ENCODE data around the gene RORC. TPM values are rescaled to one million over a fixed set of nuclear protein-coding genes. Genes with fewer than 3 reads are reported as not detected.
"Not testable (repeated sequence)": the region's sequence is repeated elsewhere in the genome, so short reads cannot be mapped to it uniquely, and the experiment has no call there.

Gene RORC
- polyA plus RNA-seq (2013, experiment 1 of 2): 0.15 TPM
- 0.32 TPM for polyA plus RNA-seq (2013, experiment 2 of 2)

DNA sequence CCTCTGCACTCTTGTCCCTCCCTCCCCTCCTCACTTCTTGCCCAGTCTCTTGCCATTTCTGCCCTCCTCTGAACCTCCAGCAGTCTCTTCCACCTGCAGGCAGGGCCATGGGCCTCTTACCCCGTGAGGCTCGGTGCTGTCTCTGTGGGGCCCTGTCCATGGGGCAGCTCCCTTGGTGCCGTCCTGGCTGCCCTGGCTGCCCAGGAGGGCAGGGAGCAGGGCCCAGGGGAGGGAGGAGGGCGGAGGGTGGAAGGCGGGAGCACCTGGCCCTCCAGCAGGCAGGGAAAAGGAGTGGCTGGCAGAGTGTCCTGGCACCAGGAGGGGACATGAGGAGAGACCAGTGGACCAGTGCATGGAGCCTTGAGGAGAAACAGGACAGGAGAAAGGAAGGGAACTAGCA lies at the start of gene RORC:
Gene RORC (minus strand): TSS at position 198 of the 400 bp plus-strand sequence. CDS start 38 bp downstream, at position 160.
- Histone ChIP-seq H3K4me3 (ENCODE audit: low read length) (no peak within 1 kb of the TSS), H3K9ac (ENCODE audit: low read depth, low read length) (no peak within 1 kb of the TSS), H3K4me1 (ENCODE audit: insufficient read depth, low read length) (peaks cover 15% of the 10 kb centered on the region), H3K9me3 (ENCODE audit: insufficient read depth, low read depth, low read length) (no peaks in the 10 kb centered on the region), H3K27me3 (ENCODE audit: insufficient read depth, low read length) (peaks cover 1% of the 10 kb centered on the region), H3K36me3 (ENCODE audit: insufficient read depth, low read length) (no peaks in the 10 kb centered on the region), H3K27ac (ENCODE audit: low read depth, low read length) (no peak within 1 kb of the TSS)
- 83% methylated on average over 5 of the region's 5 CpGs for WGBS

DNA sequence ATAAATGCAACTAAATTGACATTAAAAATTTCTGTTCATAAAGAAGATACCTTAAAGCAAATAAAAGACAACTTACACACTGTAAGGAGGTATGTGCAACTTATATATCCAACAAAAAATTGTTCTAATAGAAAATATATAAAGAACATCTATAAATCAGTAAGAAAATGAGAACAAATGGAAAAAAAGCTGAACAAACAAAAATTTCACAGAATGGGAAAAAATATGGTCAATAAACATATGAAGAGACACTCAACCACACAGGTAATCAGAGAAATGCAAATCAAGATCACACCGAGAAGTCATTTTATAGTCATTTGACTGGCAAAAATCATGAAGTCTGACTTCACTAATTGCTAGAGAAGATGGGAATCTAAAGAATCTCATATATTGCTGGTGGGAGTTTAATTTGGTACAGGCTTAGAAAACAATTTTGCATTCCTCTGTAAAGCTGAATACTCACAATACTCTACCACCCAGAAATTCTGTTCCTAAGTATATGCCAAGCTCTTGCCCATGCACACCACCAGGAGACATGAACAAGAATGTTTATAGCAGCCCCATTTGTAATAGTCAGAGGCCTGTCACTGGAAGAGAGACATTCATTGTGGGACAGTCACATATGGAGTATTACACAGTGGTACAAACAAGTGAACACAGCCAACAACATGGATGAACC lies 44.0 kb upstream of the RORC start:
- no peaks in the 10 kb centered on the region for H3K36me3 ChIP-seq (ENCODE audit: insufficient read depth, low read length)
- no peak overlapping the region for H3K27ac ChIP-seq (ENCODE audit: low read depth, low read length)
- no peak overlapping the region for H3K9ac ChIP-seq (ENCODE audit: low read depth, low read length)
- H3K4me3 ChIP-seq (ENCODE audit: low read length): no peak overlapping the region
- H3K9me3 ChIP-seq (ENCODE audit: insufficient read depth, low read depth, low read length): no peaks in the 10 kb centered on the region
- WGBS: 100% methylated on average over 1 of the region's 1 CpG
- peaks cover 8% of the 10 kb centered on the region; the same call in 1 of the 2 replicates for H3K4me1 ChIP-seq (ENCODE audit: insufficient read depth, low read length)
- H3K27me3 ChIP-seq (ENCODE audit: insufficient read depth, low read length): no peaks in the 10 kb centered on the region

DNA sequence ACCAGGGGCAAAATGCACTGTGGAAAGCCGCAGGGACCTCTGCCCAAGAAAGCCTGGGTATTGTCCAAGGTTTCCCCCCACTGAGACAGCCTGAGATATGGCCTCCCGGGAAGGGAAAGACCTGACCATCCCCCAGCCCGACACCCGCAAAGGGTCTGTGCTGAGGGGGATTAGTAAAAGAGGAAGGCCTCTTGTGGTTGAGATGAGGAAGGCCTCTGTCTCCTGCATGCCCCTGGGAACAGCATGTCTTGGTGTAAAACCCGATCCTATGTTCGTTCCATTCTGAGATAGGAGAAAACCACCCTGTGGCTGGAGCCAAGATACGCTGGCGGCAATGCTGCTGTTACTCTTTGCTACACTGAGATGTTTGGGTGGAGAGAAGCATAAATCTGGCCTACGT lies 41.2 kb upstream of the RORC start:
- H3K27me3 ChIP-seq (ENCODE audit: insufficient read depth, low read length); H3K36me3 ChIP-seq (ENCODE audit: insufficient read depth, low read length); H3K4me1 ChIP-seq (ENCODE audit: insufficient read depth, low read length); H3K9ac ChIP-seq (ENCODE audit: low read depth, low read length); H3K27ac ChIP-seq (ENCODE audit: low read depth, low read length); H3K9me3 ChIP-seq (ENCODE audit: insufficient read depth, low read depth, low read length); H3K4me3 ChIP-seq (ENCODE audit: low read length): not testable (repeated sequence)
- 57% methylated on average over 8 of the region's 9 CpGs for WGBS

DNA sequence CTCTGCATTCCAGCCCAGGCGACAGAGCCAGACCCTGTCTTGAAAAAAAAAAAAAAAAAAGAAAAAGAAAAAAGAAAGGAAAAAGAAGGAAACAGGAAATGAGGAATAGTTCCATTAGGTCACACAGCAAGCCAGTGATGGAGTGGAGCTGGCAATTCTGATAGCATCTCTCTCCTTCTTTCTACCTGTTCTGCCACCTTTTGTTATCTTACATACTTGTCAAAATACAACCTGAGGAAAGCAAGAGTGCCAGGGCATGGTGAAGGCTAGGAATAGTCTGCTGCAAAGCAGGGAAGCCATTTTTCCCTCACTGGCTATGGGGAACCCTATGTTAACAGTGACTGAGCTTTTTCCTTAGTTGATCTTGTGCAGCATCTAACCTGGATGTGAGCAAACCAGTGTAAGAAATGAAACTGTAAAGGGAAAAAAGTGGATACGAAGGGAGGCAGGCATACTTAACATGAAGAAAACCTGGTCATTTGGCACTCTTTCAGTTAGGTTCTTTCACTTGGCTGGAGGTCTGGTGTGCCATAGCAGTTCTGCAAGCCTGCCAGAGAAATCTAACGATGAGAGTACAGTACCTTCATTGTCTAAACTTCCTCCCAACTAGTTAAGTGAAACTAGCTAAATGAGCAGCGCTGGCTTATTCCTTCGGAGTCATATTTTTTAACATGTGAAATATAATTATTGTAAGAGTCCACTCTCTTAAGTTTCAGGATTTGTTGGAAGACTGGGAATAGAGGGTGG lies 39.9 kb upstream of the RORC start:
- H3K36me3 ChIP-seq (ENCODE audit: insufficient read depth, low read length): no peaks in the 10 kb centered on the region
- H3K27me3 ChIP-seq (ENCODE audit: insufficient read depth, low read length): peaks cover 3% of the 10 kb centered on the region; the same call in 1 of the 2 replicates
- 88% methylated on average over 3 of the region's 5 CpGs for WGBS
- H3K9ac ChIP-seq (ENCODE audit: low read depth, low read length): no peak overlapping the region
- H3K4me1 ChIP-seq (ENCODE audit: insufficient read depth, low read length): peaks cover 8% of the 10 kb centered on the region; the same call in 1 of the 2 replicates
- no peaks in the 10 kb centered on the region for H3K9me3 ChIP-seq (ENCODE audit: insufficient read depth, low read depth, low read length)
- no peak overlapping the region for H3K4me3 ChIP-seq (ENCODE audit: low read length)
- H3K27ac ChIP-seq (ENCODE audit: low read depth, low read length): no peak overlapping the region

DNA sequence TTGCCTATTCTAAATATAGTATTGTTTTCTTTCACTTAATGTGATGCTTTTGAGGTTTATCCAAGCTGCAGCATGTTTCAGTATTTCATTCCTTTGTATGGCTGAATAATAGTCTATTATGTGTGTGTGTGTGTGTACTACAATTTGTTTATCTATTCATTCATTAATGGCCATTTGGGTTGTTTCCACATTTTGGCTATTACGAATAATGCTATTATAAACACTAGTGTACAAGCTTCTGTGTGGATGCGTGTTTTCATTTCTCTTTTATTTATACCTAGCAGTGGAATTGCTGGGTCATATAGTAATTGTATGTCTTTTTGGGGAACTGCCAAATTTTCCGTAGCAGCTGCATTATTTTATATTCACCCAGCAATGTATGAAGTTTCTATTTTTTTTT lies 36.9 kb upstream of the RORC start:
- Histone ChIP-seq H3K9ac (ENCODE audit: low read depth, low read length) (no peak overlapping the region), H3K36me3 (ENCODE audit: insufficient read depth, low read length) (no peaks in the 10 kb centered on the region), H3K4me3 (ENCODE audit: low read length) (no peak overlapping the region), H3K4me1 (ENCODE audit: insufficient read depth, low read length) (peaks cover 8% of the 10 kb centered on the region; the same call in 1 of the 2 replicates), H3K27me3 (ENCODE audit: insufficient read depth, low read length) (peaks cover 21% of the 10 kb centered on the region), H3K9me3 (ENCODE audit: insufficient read depth, low read depth, low read length) (no peaks in the 10 kb centered on the region), H3K27ac (ENCODE audit: low read depth, low read length) (no peak overlapping the region)
- WGBS: no CpG with 5 or more reads among the region's 3 CpGs

DNA sequence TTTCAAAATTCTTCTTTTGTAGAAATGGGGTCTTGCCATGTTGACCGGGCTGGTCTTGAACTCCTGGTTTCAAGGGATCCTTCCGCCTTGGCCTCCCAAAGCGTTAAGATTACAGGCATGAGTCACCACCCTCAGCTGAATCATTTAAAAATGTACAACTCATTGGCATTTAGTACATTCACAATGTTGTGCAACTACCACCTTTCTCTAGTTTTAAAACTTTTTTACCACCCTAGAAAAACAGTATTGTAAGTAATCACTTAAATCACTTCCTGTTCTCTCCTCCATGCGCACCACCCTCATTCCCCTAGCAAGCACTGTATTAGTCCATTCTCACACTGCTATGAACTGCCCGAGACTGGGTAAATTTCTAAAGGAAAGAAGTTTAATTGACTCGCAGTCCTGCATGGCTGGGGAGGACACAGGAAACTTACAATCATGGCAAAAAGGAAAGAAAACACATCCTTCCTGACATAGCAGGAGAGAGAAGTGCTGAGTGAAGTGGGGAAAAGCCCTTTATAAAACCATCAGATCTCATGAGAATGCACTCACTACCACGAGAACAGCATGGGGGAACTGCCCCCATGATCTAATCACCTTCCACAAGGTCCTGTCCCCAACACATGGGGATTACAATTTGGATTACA lies 36.3 kb upstream of the RORC start:
- Histone ChIP-seq H3K4me3 (ENCODE audit: low read length) (no peak overlapping the region), H3K27ac (ENCODE audit: low read depth, low read length) (no peak overlapping the region)

DNA sequence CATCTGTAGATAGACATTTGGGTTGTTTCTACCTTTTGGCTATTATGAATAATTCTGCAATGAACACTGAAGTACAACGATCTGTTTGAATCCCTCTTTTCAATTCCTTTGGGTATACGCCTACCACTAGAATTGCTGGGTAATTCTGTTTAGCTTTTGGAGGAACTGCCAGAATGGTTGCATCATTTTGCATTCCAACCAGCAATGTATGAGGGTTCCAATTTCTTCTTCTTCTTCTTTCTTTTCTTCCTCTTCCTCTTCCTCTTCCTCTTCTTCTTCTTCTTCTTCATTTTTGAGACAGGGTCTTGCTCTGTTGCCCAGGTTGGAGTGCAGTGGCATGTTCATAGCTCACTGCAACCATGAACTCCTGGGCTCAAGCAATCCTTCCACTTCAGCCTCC lies 35.7 kb upstream of the RORC start:
- Histone ChIP-seq H3K4me1 (ENCODE audit: insufficient read depth, low read length) (peaks cover under 1% of the 10 kb centered on the region; the same call in 1 of the 2 replicates), H3K9ac (ENCODE audit: low read depth, low read length) (no peak overlapping the region), H3K27me3 (ENCODE audit: insufficient read depth, low read length) (peaks cover 31% of the 10 kb centered on the region), H3K36me3 (ENCODE audit: insufficient read depth, low read length) (no peaks in the 10 kb centered on the region), H3K9me3 (ENCODE audit: insufficient read depth, low read depth, low read length) (no peaks in the 10 kb centered on the region), H3K4me3 (ENCODE audit: low read length) (no peak overlapping the region), H3K27ac (ENCODE audit: low read depth, low read length) (no peak overlapping the region)
- 96% methylated on average over 2 of the region's 2 CpGs for whole genome bisulfite sequencing

More for the DNA sequence above, 36.3 kb upstream of the RORC start:
- H3K4me1 ChIP-seq (ENCODE audit: insufficient read depth, low read length): peaks cover 6% of the 10 kb centered on the region; the same call in 1 of the 2 replicates
- H3K27me3 ChIP-seq (ENCODE audit: insufficient read depth, low read length): peaks cover 26% of the 10 kb centered on the region
- WGBS: 89% methylated on average over 6 of the region's 7 CpGs
- no peak overlapping the region for H3K9ac ChIP-seq (ENCODE audit: low read depth, low read length)
- no peaks in the 10 kb centered on the region for H3K36me3 ChIP-seq (ENCODE audit: insufficient read depth, low read length)
- no peaks in the 10 kb centered on the region for H3K9me3 ChIP-seq (ENCODE audit: insufficient read depth, low read depth, low read length)

DNA sequence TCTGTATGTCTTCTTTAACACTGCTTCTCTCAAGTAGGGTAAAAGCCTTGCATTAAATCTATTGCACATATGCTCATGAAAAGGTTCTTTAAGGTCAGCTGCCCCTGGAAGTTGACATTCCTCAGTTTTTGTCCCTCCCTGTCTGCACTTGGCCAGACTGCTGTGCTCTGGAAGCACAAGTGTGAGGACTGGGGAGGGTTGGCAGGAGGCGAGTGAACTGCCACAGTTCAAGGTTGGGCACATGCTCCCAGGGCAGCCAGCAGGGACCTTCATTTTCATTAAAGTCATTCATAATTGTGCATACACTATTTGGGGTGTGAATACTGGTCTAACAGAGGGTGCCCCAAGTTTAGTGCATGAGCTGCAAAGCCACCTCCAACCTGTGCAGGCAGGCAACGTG lies 32.8 kb upstream of the RORC start:
- H3K9ac ChIP-seq (ENCODE audit: low read depth, low read length): no peak overlapping the region
- H3K4me1 ChIP-seq (ENCODE audit: insufficient read depth, low read length): peaks cover 18% of the 10 kb centered on the region
- H3K36me3 ChIP-seq (ENCODE audit: insufficient read depth, low read length): no peaks in the 10 kb centered on the region
- H3K27me3 ChIP-seq (ENCODE audit: insufficient read depth, low read length): peaks cover 59% of the 10 kb centered on the region
- WGBS: 42% methylated on average over 2 of the region's 2 CpGs
- no peak overlapping the region for H3K27ac ChIP-seq (ENCODE audit: low read depth, low read length)
- no peaks in the 10 kb centered on the region for H3K9me3 ChIP-seq (ENCODE audit: insufficient read depth, low read depth, low read length)
- H3K4me3 ChIP-seq (ENCODE audit: low read length): no peak overlapping the region

DNA sequence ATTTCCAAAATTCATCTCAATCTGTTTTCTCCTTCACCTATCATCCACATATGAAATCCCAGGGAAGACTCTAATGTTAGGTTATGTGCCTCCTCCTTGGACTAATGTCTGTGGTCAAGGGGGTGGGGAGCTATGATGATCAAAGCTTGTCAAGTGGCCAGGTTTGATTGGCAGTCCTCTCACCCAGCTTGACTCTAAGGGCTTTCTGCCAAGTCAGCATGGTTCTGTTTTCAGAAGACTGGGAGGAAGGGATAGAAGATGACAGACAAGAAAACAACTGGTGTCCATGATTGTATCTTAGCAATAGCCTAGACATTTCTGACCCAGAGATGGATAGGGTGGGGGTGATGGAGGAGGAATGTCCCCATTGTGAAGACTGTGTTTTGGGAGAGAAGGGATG lies 31.0 kb upstream of the RORC start:
- H3K36me3 ChIP-seq (ENCODE audit: insufficient read depth, low read length): no peaks in the 10 kb centered on the region
- H3K9ac ChIP-seq (ENCODE audit: low read depth, low read length): no peak overlapping the region
- no peak overlapping the region for H3K4me3 ChIP-seq (ENCODE audit: low read length)
- no peaks in the 10 kb centered on the region for H3K9me3 ChIP-seq (ENCODE audit: insufficient read depth, low read depth, low read length)
- H3K27me3 ChIP-seq (ENCODE audit: insufficient read depth, low read length): peaks cover 77% of the 10 kb centered on the region
- peaks cover 18% of the 10 kb centered on the region for H3K4me1 ChIP-seq (ENCODE audit: insufficient read depth, low read length)
- H3K27ac ChIP-seq (ENCODE audit: low read depth, low read length): no peak overlapping the region

DNA sequence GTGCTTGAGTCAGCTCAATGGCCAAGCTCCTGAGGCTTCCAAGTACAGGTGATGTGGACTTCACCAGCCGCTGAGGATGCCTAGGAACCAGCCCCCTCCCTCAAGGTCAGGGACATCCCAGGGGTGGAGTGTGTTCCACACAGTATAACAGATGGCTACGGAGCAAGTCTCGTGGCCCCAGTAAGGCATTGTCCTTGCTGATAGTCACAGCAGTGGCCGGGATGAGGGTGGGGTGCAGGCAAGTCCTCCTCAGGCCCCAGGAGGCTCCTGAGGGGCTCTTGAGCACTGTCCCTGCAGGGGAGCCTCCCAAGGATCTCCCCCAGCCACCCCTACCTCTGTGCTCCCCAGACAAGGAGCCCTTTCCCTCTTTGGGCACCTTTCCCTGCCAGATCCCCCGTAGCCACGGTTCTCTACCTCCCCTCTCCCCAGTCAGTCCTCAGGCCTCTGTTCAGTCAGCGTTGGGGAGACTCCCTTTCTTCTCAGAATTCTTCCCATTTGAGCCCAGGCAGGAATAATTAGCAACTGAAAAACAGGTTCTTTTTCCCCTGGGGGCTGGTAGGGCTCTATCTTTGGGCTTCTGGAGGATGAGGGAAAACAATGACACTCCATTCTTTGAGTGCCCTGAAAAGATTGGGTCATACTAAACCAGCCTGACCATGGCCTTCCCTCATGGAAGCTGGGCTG lies 29.0 kb upstream of the RORC start:
- WGBS: 29% methylated on average over 7 of the region's 7 CpGs
- H3K4me1 ChIP-seq (ENCODE audit: insufficient read depth, low read length): peaks cover 18% of the 10 kb centered on the region
- peaks cover 80% of the 10 kb centered on the region for H3K27me3 ChIP-seq (ENCODE audit: insufficient read depth, low read length)
- H3K9ac ChIP-seq (ENCODE audit: low read depth, low read length): no peak overlapping the region
- no peak overlapping the region; the same call in 1 of the 2 replicates for H3K4me3 ChIP-seq (ENCODE audit: low read length)
- no peak overlapping the region; the same call in 1 of the 2 replicates for H3K27ac ChIP-seq (ENCODE audit: low read depth, low read length)
- H3K9me3 ChIP-seq (ENCODE audit: insufficient read depth, low read depth, low read length): no peaks in the 10 kb centered on the region
- H3K36me3 ChIP-seq (ENCODE audit: insufficient read depth, low read length): no peaks in the 10 kb centered on the region

DNA sequence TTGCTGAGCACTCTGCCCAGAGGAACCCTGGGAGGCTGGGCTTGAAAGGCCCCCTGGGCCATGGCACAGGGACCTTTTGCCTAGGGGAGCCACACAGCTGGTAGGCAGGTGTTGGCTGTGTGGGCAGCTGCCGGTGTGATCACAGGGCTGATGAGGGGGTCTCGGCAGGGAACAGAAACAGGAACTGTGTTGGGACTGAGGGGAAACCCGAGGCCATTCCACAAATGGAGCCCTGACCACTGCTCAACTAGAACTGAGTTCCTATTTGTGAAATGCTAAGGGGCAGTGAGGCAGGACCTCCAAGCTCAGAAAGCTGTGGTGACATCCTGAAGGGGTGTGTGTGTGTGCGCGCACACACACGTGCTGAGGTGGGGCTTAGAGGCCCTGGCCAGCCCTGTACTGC lies 28.3 kb upstream of the RORC start:
- Histone ChIP-seq H3K27me3 (ENCODE audit: insufficient read depth, low read length) (peaks cover 75% of the 10 kb centered on the region), H3K27ac (ENCODE audit: low read depth, low read length) (no peak overlapping the region), H3K9ac (ENCODE audit: low read depth, low read length) (no peak overlapping the region), H3K36me3 (ENCODE audit: insufficient read depth, low read length) (no peaks in the 10 kb centered on the region), H3K9me3 (ENCODE audit: insufficient read depth, low read depth, low read length) (no peaks in the 10 kb centered on the region), H3K4me1 (ENCODE audit: insufficient read depth, low read length) (peaks cover 18% of the 10 kb centered on the region), H3K4me3 (ENCODE audit: low read length) (no peak overlapping the region)
- WGBS: 84% methylated on average over 6 of the region's 6 CpGs

Data from HUES64 (cell line).